ENCODE results near the gene OR2L3.
"Not testable (repeated sequence)": the region's sequence is repeated elsewhere in the genome, so short reads cannot be mapped to it uniquely, and the experiment has no call there.

Gene OR2L3

DNA sequence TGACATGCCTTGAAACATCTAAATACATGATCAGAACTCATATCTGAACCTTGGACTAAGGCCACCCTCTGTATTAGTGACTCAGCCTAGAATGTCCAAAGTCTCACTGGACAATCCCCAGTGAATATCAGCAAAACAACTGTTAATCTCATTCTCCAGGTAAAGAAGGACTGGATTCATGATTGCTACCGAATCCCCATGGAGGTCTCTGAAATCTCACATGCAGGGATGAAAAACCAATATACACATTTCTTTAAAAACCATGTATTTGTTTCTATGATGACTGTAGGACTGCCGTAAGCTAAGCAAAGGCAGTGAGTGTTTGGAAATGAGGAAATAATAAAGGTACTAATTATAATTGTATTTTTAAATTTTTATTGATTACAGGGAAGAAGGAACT, at the start of gene OR2L3:
TSS of gene OR2L3 (plus strand) at position 301 of the 400 bp plus-strand sequence. CDS start 13,846 bp downstream, outside the sequence.
- DNase-seq, result no peak

- DNase-seq, result no peak
Measured at GRCh38 chr1:247998811-247999210, 47.8 kb upstream of the OR2L3 start.

- DNase-seq, result no peak
Measured at GRCh38 chr1:248000169-248000568, 46.5 kb upstream of the OR2L3 start.

- DNase-seq, result no peak
Measured at GRCh38 chr1:248007778-248008177, 38.9 kb upstream of the OR2L3 start.

- no peak for DNase-seq
Measured at GRCh38 chr1:248009681-248010080, 37.0 kb upstream of the OR2L3 start.

DNA sequence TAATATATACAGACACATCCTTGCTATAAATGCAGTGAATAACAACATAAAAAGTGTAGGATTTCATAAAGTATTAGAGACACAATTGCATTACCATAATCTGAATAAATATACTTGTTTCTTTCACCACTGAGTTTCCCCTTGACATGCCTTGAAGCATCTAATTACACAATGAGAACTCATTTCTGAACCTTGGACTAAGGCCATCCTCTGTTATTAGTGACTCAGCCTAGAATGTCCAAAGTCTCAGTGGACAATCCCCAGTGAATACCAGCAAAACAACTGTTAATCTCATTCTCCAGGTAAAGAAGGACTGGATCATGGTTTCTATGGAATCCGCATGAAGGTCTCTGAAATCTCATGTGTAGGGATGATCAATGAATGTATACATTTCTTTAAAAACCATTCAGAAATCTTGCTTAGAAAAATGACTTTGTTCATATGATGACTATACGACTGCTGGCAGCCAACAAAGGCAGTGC, 33.4 kb upstream of the OR2L3 start, which contains the start of gene OR2L5:
TSS of gene OR2L5 (plus strand) at position 432 of the 482 bp plus-strand sequence. CDS start 8,288 bp downstream, outside the sequence.
- no peak for DNase-seq

DNA sequence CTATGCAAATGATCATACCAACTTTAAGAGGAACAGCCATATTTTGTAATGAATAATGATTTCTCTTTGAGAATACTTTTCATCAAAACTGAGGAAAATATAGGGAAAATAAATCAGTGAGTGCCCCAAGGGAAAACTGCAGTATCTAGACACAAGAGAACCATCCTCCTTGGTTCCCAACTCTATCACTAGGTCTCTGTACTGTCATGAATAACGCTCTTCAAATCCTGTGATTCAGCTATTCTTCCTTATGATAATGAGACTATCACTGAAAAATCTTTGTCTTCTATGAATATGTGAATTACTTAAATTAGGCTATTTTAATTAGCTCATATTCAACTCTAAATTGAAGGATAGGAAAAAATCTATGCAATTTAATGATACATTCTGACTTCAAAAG, 30.8 kb upstream of the OR2L3 start:
- DNase-seq, result no peak

DNA sequence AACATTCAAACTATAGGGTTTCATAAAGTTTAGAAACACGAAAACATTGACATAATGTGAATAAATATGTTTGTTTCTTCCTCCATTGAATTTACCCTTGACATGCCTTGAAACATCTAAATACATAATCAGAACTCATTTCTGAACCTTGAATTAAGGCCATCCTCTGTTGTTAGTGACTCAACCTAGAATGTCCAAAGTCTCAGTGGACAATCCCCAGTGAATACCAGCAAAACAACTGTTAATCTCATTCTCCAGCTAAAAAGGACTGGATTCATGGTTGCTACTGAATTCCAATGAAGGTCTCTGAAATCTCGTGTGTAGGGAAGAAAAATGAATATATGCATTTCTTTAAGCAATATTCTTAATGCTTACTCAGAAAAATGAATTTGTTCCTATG, 16.9 kb upstream of the OR2L3 start, which contains the start of gene OR2L2:
TSS of gene OR2L2 (plus strand) at position 301 of the 400 bp plus-strand sequence. CDS start 8,198 bp downstream, outside the sequence.
- DNase-seq, result no peak

- DNase-seq, result no peak
Measured at GRCh38 chr1:248045209-248045608, 1.4 kb upstream of the OR2L3 start.

- no peak for DNase-seq
Measured at GRCh38 chr1:248047008-248047407, 372 bp downstream of the OR2L3 start.

DNA sequence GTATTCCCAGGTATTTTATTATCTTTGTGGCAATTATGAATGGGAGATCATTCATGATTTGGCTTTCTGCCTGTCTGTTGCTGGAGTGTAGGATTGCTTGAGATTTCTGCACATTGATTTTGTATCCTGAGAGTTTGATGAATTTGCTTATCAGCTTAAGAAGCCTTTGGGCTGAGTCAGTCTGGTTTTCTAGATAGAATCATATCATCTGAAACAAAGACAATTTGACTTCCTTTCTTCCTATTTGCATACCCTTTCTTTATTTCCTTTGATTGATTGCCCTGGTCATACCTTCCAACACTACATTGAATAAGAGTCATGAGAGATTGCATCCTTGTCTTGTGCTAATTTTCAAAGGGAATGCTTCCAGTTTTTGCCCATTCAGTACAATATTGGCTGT, 8.0 kb downstream of the OR2L3 start:
- no peak for DNase-seq

DNA sequence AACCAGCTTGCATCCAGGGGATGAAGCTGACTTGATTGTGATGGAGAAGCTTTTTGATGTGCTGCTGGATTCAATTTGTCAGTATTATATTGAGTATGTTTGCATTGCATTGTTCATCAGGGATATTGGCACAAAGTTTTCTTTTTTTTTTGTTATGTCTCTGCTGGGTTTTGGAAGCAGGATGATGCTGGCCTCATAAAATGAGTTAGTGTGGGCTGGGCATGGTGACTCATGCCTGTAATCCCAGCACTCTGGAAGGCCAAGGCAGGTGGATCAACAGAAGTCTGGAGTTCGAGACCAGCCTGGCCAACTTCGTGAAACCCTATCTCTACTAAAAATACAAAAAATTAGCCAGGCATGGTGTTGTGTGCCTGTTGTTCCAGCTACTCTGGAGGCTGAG, 8.6 kb downstream of the OR2L3 start:
- no peak for DNase-seq

DNA sequence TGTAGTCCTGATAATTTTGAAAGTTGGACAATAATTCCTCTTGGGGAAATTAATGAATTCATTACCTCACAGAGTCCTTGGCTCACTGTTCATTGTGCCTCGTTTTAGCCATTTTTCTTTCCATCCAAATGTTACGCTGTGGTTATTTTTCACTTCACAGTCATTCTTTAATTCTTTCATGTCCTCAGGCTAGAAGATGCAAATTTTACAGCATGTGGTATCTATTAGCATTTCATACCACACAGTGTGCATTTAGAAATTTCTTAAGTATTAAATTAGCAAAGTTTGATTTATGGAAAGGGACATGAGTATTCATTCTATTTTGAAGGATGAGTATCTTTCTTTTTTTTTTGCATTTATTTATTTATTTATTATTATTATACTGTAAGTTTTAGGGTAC, 18.4 kb downstream of the OR2L3 start:
- DNase-seq, result no peak

GRCh38 chr1:248065604-248066003, 19.0 kb downstream of the OR2L3 start:
- DNase-seq, result no peak

DNA sequence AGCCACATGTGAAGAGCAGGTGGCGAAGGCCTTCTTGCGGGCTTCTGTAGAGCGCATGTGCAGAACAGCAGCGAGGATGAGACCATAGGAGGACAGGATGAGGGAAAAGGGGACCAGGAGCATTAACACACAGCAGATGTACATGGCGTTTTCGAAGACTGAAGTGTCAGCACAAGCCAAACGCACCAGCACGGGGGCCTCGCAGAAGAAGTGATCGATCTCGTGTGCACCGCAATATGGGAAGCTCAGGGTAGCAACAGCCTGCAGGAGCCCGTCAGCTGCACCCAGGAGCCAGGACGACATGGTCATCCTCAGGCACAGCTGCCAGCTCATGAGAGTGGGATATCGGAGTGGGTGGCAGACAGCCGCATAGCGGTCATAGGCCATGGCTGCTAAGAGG, 37.2 kb downstream of the OR2L3 start:
- DNase-seq, result not testable (repeated sequence)

DNA sequence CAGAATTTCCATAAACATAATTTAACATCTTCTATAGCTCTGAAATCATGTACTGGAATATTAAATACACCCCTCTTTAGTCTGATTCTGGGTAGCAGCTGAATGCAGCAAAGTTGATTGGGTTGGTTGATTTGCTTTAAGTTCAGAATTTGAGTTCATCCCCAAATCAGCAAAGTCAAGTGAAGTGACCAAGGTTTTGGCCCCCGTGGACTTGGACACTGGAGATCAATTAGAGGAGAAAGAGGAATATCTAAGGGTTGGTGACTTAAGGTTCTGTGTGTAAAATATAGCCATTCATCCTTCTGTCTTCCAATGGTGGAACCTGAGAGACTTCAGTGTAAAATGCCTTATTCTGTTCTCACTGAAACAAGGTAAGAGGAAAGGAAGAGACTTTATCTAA, 48.2 kb downstream of the OR2L3 start, which contains the start of gene OR2L13:
TSS of gene OR2L13 (plus strand) at position 301 of the 400 bp plus-strand sequence. CDS start 4,192 bp downstream, outside the sequence.
- no peak for DNase-seq

DNA sequence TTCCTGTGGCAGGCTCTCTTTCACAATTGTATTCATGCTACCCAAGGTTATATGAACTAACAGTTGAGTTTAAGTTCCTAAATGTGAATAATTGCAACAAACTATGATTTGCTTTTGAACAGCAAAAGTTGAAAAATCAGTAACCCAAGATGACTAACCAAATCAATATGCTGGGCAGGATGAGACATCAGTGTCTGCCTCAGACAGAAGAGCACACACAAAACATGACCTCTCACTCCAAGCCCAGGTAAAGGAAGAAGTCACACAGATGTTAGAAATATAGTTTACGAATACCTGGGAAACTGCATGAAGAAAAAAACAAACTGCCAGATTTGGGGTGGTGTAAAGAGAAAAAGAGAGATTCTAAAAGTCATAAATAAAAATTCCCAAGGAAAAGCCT, 51.9 kb downstream of the OR2L3 start:
- no peak for DNase-seq

GRCh38 chr1:248102847-248103246, 56.2 kb downstream of the OR2L3 start:
- no peak for DNase-seq

DNA sequence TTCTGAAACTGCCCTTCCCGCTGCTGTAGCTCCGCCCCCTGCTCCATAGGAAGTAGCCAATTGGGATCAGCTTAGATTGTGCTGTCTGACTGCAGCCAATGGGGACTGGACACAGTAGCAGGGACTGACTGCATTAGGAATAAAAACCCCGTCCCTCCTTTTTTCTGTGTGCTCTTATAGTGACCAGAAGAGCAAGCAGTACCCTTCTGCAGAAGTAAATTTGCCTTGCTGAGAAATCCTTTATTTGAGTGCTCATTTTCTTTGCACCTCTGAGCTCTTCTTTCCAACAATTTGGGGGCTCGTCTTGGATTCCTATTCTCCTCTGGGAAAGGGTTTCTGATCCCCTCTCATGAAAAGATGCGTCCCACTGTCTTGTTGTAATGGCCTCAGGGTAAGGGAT, 64.5 kb downstream of the OR2L3 start:
- no peak for DNase-seq
